HepG2 (cell line): ENCODE results near the gene PARN. TPM values are rescaled to one million over a fixed set of nuclear protein-coding genes. Genes with fewer than 3 reads are reported as not detected.

Experiments
- HINFP ChIP-seq: sonication (generic); formaldehyde crosslinking; IDR thresholded peaks from 2 replicates; pipeline ENCODE4 v1.4.0; 2020; ENCODE audit warnings: low read depth, mild to moderate bottlenecking, missing genetic modification reagents
- HNF4G ChIP-seq, 2 experiments: sonication (generic) in 1 of 2; formaldehyde crosslinking in 1 of 2; IDR thresholded peaks; 2 replicates each; pipeline versions ENCODE4 v1.4.0 to v1.6.1; 2011 to 2020; ENCODE audit warnings: borderline replicate concordance in 2 of 2, low read depth in 2 of 2, mild to moderate bottlenecking in 2 of 2, low read length in 1 of 2, missing genetic modification reagents in 1 of 2, moderate library complexity in 1 of 2
- HNRNPLL ChIP-seq: fragments of 200-400 bp; formaldehyde crosslinking; IDR thresholded peaks from 2 replicates; pipeline ENCODE4 v1.6.1; 2017; ENCODE audit warnings: mild to moderate bottlenecking, low read depth, low read length; ENCODE audit not compliant: poor library complexity, severe bottlenecking
- MATR3 ChIP-seq: sonication (generic); formaldehyde crosslinking; IDR thresholded peaks from 2 replicates; pipeline ENCODE4 v1.4.0; 2020; ENCODE audit warnings: missing genetic modification reagents
- NCOA2 ChIP-seq: sonication (generic); formaldehyde crosslinking; IDR thresholded peaks from 2 replicates; pipeline ENCODE4 v1.8.0; 2022; ENCODE audit warnings: inconsistent platforms
- SALL2 ChIP-seq: sonication (generic); formaldehyde crosslinking; IDR thresholded peaks from 2 replicates; pipeline ENCODE4 v1.8.1; 2023; ENCODE audit warnings: mild to moderate bottlenecking, missing genetic modification reagents, inconsistent platforms
- SETDB1 ChIP-seq: sonication (generic); formaldehyde crosslinking; IDR thresholded peaks from 2 replicates; pipeline ENCODE4 v1.5.1; 2020; ENCODE audit warnings: missing genetic modification reagents, mild to moderate bottlenecking, borderline replicate concordance
- SMAD9 ChIP-seq: sonication (generic); formaldehyde crosslinking; IDR thresholded peaks from 2 replicates; pipeline ENCODE4 v1.5.1; 2020; ENCODE audit warnings: mild to moderate bottlenecking, missing genetic modification reagents
- SUZ12 ChIP-seq: fragments of 150-350 bp; IDR thresholded peaks from 2 replicates; pipeline ENCODE4 v1.6.1; 2014; ENCODE audit warnings: low read depth, low read length
- TP53 ChIP-seq: sonication (generic); formaldehyde crosslinking; conservative IDR thresholded peaks from 2 replicates; pipeline ENCODE4 v1.4.0; 2020; ENCODE audit warnings: missing genetic modification reagents
- TRIM24 ChIP-seq: sonication (generic); formaldehyde crosslinking; IDR thresholded peaks from 2 replicates; pipeline ENCODE4 v1.8.0; 2022; ENCODE audit warnings: mild to moderate bottlenecking, missing genetic modification reagents
- USF2 ChIP-seq, 2 experiments: sonication (generic) in 1 of 2; formaldehyde crosslinking in 1 of 2; IDR thresholded peaks; 2 replicates each; pipeline versions ENCODE4 v1.5.1 to v1.6.1; 2011 to 2020; ENCODE audit warnings: borderline replicate concordance in 1 of 2, low read depth in 1 of 2, low read length in 1 of 2, mild to moderate bottlenecking in 1 of 2, missing genetic modification reagents in 1 of 2, moderate library complexity in 1 of 2
- YEATS4 ChIP-seq: sonication (generic); formaldehyde crosslinking; IDR thresholded peaks from 2 replicates; pipeline ENCODE4 v1.4.0; 2020; ENCODE audit warnings: missing genetic modification reagents, borderline replicate concordance
- ZNF230 ChIP-seq: sonication (generic); formaldehyde crosslinking; IDR thresholded peaks from 2 replicates; pipeline ENCODE4 v1.4.0; 2020; ENCODE audit warnings: mild to moderate bottlenecking, missing genetic modification reagents
- ZNF572 ChIP-seq: sonication (generic); formaldehyde crosslinking; IDR thresholded peaks from 2 replicates; pipeline ENCODE4 v1.5.1; 2020; ENCODE audit warnings: mild to moderate bottlenecking, missing genetic modification reagents
- ZNF878 ChIP-seq: sonication (generic); formaldehyde crosslinking; IDR thresholded peaks from 2 replicates; pipeline ENCODE4 v1.8.1; 2023; ENCODE audit warnings: mild to moderate bottlenecking, missing genetic modification reagents, moderate library complexity
- ZSCAN9 ChIP-seq: IDR thresholded peaks from 2 replicates; pipeline ENCODE4 v1.6.1; 2016; ENCODE audit warnings: borderline replicate concordance
- polyA plus RNA-seq, 8 experiments: library from polyadenylated mRNA; depleted of rRNA in 3 of 8; stranded (reverse) in 7 of 8; unstranded in 1 of 8; fragments of >200 nt; fragmentation: Illumina TruSeq in 4 of 8; extraction: Trizol in 4 of 8; gene quantifications; 2 replicates each; pipeline versions ENCODE4 v1.2.1 to v1.2.3, GENCODE V29; 2011 to 2016; ENCODE audit warnings: low read depth in 4 of 8, missing spikeins in 1 of 8, mixed read lengths in 1 of 8; ENCODE audit not compliant: insufficient read depth in 1 of 8
- total RNA-seq, 5 experiments: library from RNA; depleted of rRNA; stranded (reverse); fragments of >200 nt; fragmentation: Illumina TruSeq; extraction: Trizol; gene quantifications; 2 replicates each; pipeline ENCODE4 v1.2.3, GENCODE V29; 2016; ENCODE audit warnings: low read depth in 1 of 5
- TF ChIP-seq, protein P1 (sequence below): sonication (generic); formaldehyde crosslinking; IDR thresholded peaks from 2 replicates; pipeline ENCODE4 v1.4.0; 2020; ENCODE audit warnings: mild to moderate bottlenecking, low read depth, missing genetic modification reagents

PARN gene
- total and polyA plus RNA-seq, 2 of the 13 experiments (the other 11 are each of a cell fraction or from before 2014, with no cell fraction given) = 13.3 to 47.6 TPM

DNA sequence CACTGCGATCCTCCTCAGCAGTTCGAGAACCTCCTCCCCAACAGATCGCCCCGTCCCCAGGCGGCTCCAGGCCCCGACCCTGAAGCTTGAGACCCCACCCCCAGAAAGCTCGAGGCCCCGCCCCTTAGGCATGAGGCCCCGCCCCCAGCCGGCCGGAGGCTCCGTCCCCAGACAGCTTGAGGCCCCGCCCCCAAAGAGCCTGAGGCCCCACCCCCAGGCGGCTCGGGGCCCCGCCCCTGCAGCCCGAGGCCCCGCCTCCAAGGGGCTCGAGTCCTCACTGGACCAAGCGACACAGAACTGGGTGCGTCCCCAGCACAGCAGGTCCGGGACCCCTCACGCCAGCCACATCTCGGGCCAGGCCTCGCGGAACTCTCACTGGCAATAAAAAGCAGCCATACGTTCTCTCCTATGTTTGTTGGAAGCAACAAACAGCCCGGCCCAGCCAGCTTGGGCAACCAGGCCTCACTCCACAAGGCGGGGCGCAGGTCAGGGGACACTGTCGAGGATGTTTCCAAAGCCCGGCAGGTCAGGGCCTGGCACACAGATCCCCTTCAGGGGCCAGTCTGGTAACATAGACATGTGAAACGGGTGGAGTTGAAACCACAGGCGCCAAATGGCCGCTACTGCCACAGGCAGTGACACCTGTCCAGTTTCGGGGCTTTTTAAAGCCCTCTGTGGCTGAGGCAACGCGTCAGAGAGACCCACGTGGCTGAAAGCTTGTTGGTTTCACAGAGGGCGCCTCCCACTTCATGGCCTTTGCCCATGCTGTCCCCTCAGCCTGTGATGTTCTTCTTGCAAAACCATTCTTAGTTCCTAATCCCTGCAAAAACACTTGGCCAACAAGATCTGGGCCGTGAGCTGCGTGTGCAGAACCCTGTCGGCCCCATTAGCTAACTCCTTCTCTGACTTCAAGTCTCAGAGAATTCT is 224.2 kb downstream of the PARN start (continued):
- TF ChIP-seq HNF4G (IDR thresholded peaks at IDR 0.05; ENCODE audit: borderline replicate concordance, low read depth, low read length) = peak; percentile 24; the same call in 1 of the 2 replicates
- no peak; the same call in 1 of the 2 replicates for TF ChIP-seq HNF4G (CRISPR knock-in tag; IDR thresholded peaks at IDR 0.05; ENCODE audit: borderline replicate concordance, low read depth)
- TF ChIP-seq, protein P1, sequence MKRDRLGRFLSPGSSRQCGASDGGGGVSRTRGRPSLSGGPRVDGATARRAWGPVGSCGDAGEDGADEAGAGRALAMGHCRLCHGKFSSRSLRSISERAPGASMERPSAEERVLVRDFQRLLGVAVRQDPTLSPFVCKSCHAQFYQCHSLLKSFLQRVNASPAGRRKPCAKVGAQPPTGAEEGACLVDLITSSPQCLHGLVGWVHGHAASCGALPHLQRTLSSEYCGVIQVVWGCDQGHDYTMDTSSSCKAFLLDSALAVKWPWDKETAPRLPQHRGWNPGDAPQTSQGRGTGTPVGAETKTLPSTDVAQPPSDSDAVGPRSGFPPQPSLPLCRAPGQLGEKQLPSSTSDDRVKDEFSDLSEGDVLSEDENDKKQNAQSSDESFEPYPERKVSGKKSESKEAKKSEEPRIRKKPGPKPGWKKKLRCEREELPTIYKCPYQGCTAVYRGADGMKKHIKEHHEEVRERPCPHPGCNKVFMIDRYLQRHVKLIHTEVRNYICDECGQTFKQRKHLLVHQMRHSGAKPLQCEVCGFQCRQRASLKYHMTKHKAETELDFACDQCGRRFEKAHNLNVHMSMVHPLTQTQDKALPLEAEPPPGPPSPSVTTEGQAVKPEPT (CRISPR knock-in tag) = peak; percentile 67; the same call in 1 of the 2 replicates
- peak; percentile 95 for TF ChIP-seq YEATS4
- no peak for TF ChIP-seq MATR3
- TF ChIP-seq ZSCAN9 = 0 out of 2 replicates have a peak, but pooled peaks have one; percentile 19
- TF ChIP-seq NCOA2 (CRISPR knock-in tag) = no peak
- no peak for TF ChIP-seq SUZ12
- TF ChIP-seq TRIM24 (CRISPR knock-in tag) = no peak
- peak; percentile 85; the same call in 1 of the 2 replicates for TF ChIP-seq HINFP (CRISPR knock-in tag)
- TF ChIP-seq ZNF572 = peak; percentile 99
- TF ChIP-seq USF2 (IDR thresholded peaks at IDR 0.05; ENCODE audit: low read depth, low read length) = peak; percentile 46
- TF ChIP-seq USF2 (CRISPR knock-in tag; IDR thresholded peaks at IDR 0.05; ENCODE audit: borderline replicate concordance) = peak; percentile 81
- TF ChIP-seq SALL2 (CRISPR knock-in tag) = peak; percentile 96
- TF ChIP-seq ZNF230 = peak; percentile 72; the same call in 1 of the 2 replicates
- TF ChIP-seq ZNF878 = 0 out of 2 replicates have a peak, but pooled peaks have one; percentile 66
- TF ChIP-seq SETDB1 (CRISPR knock-in tag) = peak; percentile 85; the same call in 1 of the 2 replicates
- peak; percentile 88 for TF ChIP-seq TP53 (CRISPR knock-in tag)
- no peak for TF ChIP-seq SMAD9
- peak; percentile 53 for TF ChIP-seq HNRNPLL
